ENCODE data around the gene RPN2.

The RPN2 gene

GRCh38 chr20:37205130-37205529 lies 26.0 kb downstream of the RPN2 start:
- intact Hi-C loops (cut with DNase I) = no loop called here
- no peak for DNase-seq

GRCh38 chr20:37205794-37206193 lies 26.7 kb downstream of the RPN2 start:
- no peak for DNase-seq
- intact Hi-C loops (cut with DNase I) = no loop called here

- intact Hi-C loops (cut with DNase I) = no loop called here
- no peak for DNase-seq
Observed at GRCh38 chr20:37207171-37207570, 28.0 kb downstream of the RPN2 start.

GRCh38 chr20:37209193-37209592 lies 30.1 kb downstream of the RPN2 start:
- intact Hi-C loops (cut with DNase I) = no loop called here
- DNase-seq = no peak

- intact Hi-C loops (cut with DNase I) = no loop called here
- DNase-seq = no peak
Observed at GRCh38 chr20:37209661-37210314, 30.7 kb downstream of the RPN2 start.

GRCh38 chr20:37218441-37218840 lies 39.3 kb downstream of the RPN2 start:
- intact Hi-C loops (cut with DNase I) = no loop called here
- no peak for DNase-seq

- no peak for DNase-seq
- intact Hi-C loops (cut with DNase I) = no loop called here
Observed at GRCh38 chr20:37218976-37219375, 39.8 kb downstream of the RPN2 start.

GRCh38 chr20:37219751-37220668 lies 40.9 kb downstream of the RPN2 start:
- no peak for DNase-seq
- intact Hi-C loops (cut with DNase I) = no loop called here

- intact Hi-C loops (cut with DNase I) = no loop called here
- DNase-seq = no peak
Observed at GRCh38 chr20:37220731-37221130, 41.6 kb downstream of the RPN2 start.

GRCh38 chr20:37222086-37222485 lies 43.0 kb downstream of the RPN2 start:
- peak in 6 of 42 donors; percentile 17 to 45 (median 26) for DNase-seq
- intact Hi-C loops (cut with DNase I) = no loop called here

GRCh38 chr20:37223053-37223452 lies 43.9 kb downstream of the RPN2 start:
- DNase-seq = peak in 16 of 42 donors; percentile 13 to 61 (median 28)

GRCh38 chr20:37225146-37225545 lies 46.0 kb downstream of the RPN2 start:
- no peak for DNase-seq
- intact Hi-C loops (cut with DNase I) = no loop called here

More at GRCh38 chr20:37223053-37223452, 43.9 kb downstream of the RPN2 start:
- intact Hi-C loops (cut with DNase I) = no loop called here

- intact Hi-C loops (cut with DNase I) = no loop called here
- DNase-seq = no peak
Observed at GRCh38 chr20:37226889-37227288, 47.8 kb downstream of the RPN2 start.

- peak in 2 of 42 donors; percentile 20 to 46 for DNase-seq
- intact Hi-C loops (cut with DNase I) = no loop called here
Observed at GRCh38 chr20:37228082-37228481, 49.0 kb downstream of the RPN2 start.

- DNase-seq = no peak
- intact Hi-C loops (cut with DNase I) = no loop called here
Observed at GRCh38 chr20:37228656-37229055, 49.5 kb downstream of the RPN2 start.

- intact Hi-C loops (cut with DNase I) = no loop called here
- DNase-seq = no peak
Observed at GRCh38 chr20:37229357-37229756, 50.2 kb downstream of the RPN2 start.

GRCh38 chr20:37230200-37230599 lies 51.1 kb downstream of the RPN2 start:
- no peak for DNase-seq
- intact Hi-C loops (cut with DNase I) = no loop called here

- DNase-seq = peak in 8 of 42 donors; percentile 2 to 46 (median 22)
- intact Hi-C loops (cut with DNase I) = no loop called here
Observed at GRCh38 chr20:37231947-37232630, 53.0 kb downstream of the RPN2 start.

- DNase-seq = no peak
- intact Hi-C loops (cut with DNase I) = no loop called here
Observed at GRCh38 chr20:37233548-37234253, 54.6 kb downstream of the RPN2 start.
